SK-N-MC (cell line): ENCODE results near the gene SAMD9.

Experiments
- DNase-seq: peaks from one replicate; pipeline ENCODE4 v3.0.0-alpha.2; 2011; ENCODE audit warnings: low read depth, low spot score
- H3K27ac ChIP-seq: fragments of 200-600 bp; sonication (generic); 2 replicates; pipeline ENCODE4 v1.5.1; 2016; ENCODE audit warnings: mixed run types
- H3K36me3 ChIP-seq: fragments of 200-600 bp; sonication (generic); 2 replicates; pipeline ENCODE4 v1.6.1; 2017; ENCODE audit warnings: antibody characterized with exemption, low read length, mixed read lengths; ENCODE audit not compliant: insufficient read depth
- H3K4me3 ChIP-seq: fragments of 200-600 bp; sonication (generic); 2 replicates; pipeline ENCODE4 v1.5.1; 2016
- H3K9ac ChIP-seq: fragments of 200-600 bp; sonication (generic); 2 replicates; pipeline ENCODE4 v1.8.0; 2017; ENCODE audit warnings: mixed run types, mixed read lengths; ENCODE audit not compliant: insufficient read length
- H3K9me3 ChIP-seq: fragments of 200-600 bp; sonication (generic); 2 replicates; pipeline ENCODE4 v1.6.1; 2017; ENCODE audit warnings: low read depth, mild to moderate bottlenecking, antibody characterized with exemption, low read length, moderate library complexity, mixed read lengths
- EZH2 ChIP-seq: fragments of 200-600 bp; sonication (generic); IDR thresholded peaks from one replicate; pipeline ENCODE4 v1.6.1; 2017; ENCODE audit warnings: antibody characterized with exemption
- FOXP2 ChIP-seq: optimal IDR thresholded peaks from 2 replicates; pipeline ENCODE3; 2011; ENCODE audit warnings: mild to moderate bottlenecking, moderate library complexity; ENCODE audit not compliant: insufficient read depth; ENCODE audit errors: extremely low read length, control extremely low read depth
- POLR2AphosphoS5 ChIP-seq: IDR thresholded peaks from 2 replicates; pipeline ENCODE4 v1.6.1; 2012; ENCODE audit warnings: mild to moderate bottlenecking, low read depth, low read length, borderline replicate concordance

The SAMD9 gene

DNA sequence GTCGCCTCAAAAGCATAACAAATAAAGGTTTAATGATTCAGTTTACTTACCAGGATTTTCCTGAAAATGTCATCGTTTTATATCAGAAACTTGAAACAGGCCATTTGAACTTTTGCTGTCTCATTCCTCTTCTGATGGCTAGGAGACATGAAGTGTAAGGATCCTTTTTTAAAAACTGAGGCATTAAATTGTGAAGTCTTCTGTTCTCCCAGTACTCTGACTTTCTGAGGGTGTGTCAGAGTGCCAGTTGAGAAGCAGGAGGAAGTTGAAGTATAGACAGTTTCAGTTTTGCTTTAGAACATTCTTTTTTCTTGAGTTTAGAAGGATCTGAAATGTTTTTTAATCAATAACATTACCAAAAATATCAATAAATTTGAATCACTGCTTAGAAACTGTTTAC lies 30.4 kb upstream of the SAMD9 start, which contains the start of gene SAMD9L:
Gene SAMD9L, minus strand, starts transcription at position 242 of the 400 bp plus-strand sequence. CDS start 12,414 bp downstream, outside the sequence.
- no peak for DNase-seq
- TF ChIP-seq POLR2AphosphoS5, result no peak
- TF ChIP-seq EZH2, result no peak
- TF ChIP-seq FOXP2, result no peak
- Histone ChIP-seq H3K27ac (no peak within 1 kb of the TSS), H3K4me3 (peak within 1 kb of the TSS; percentile 71), H3K9me3 (no peaks in the 10 kb centered on the region), H3K9ac (peak within 1 kb of the TSS; percentile 52), H3K36me3 (no peaks in the 10 kb centered on the region)

DNA sequence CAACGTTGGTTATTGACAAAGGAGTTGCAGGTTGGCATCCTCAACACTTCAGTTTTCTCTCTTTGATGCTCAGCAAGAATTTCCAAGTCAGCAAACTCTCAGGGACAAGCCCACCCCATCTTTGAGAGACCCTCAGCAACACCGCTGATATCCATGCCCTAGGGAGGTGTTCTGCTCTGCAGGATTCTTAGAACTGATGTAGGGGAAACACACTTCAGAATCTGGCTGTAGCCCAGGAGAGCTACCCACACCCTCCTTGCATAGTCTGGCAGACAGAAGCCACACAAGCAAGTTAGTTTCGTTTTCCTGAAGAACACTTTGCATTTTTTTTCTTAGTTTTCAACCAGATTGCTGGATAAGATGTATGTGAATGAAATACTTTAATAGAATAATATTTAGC lies 29.6 kb upstream of the SAMD9 start:
- H3K9ac ChIP-seq, result peak overlapping the region; percentile 52

GRCh38 chr7:93146472-93147141 lies 28.8 kb upstream of the SAMD9 start:
- no peak overlapping the region for H3K9ac ChIP-seq
- DNase-seq, result no peak
- no peak for TF ChIP-seq EZH2
- no peaks in the 10 kb centered on the region for H3K9me3 ChIP-seq
- no peaks in the 10 kb centered on the region for H3K36me3 ChIP-seq
- H3K4me3 ChIP-seq, result no peak overlapping the region
- H3K27ac ChIP-seq, result no peak overlapping the region

More for the DNA sequence above, 29.6 kb upstream of the SAMD9 start:
- no peaks in the 10 kb centered on the region for H3K9me3 ChIP-seq
- no peak overlapping the region for H3K27ac ChIP-seq
- peak overlapping the region; percentile 71 for H3K4me3 ChIP-seq
- no peak for DNase-seq
- H3K36me3 ChIP-seq, result no peaks in the 10 kb centered on the region
- TF ChIP-seq EZH2 (no peak), POLR2AphosphoS5 (no peak), FOXP2 (no peak)

DNA sequence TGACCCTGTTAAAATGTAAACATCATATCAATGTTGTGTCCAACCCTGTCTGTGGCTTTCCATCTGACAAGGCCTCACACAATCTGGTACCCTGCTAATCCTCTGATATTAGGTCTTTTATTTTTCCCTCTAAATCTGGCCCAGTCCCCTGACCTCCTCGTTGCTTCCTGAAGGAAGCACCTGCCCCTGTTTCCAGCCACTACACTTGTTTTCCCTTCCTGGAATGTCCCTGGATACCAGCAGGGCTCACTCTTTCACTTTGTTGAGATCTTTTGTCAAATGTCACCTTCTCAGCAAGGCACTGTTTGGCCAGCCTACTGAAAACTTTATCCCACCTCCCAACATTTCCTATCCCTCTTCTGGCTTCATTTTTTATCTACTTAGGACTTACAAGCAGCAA lies 28.3 kb upstream of the SAMD9 start:
- DNase-seq, result no peak
- no peak overlapping the region for H3K27ac ChIP-seq

GRCh38 chr7:93145354-93145753 lies 27.6 kb upstream of the SAMD9 start:
- Histone ChIP-seq H3K27ac (no peak overlapping the region), H3K4me3 (no peak overlapping the region), H3K9me3 (no peaks in the 10 kb centered on the region), H3K9ac (no peak overlapping the region), H3K36me3 (no peaks in the 10 kb centered on the region)
- DNase-seq, result no peak
- no peak for TF ChIP-seq POLR2AphosphoS5
- no peak for TF ChIP-seq FOXP2
- TF ChIP-seq EZH2, result no peak

More for the DNA sequence above, 28.3 kb upstream of the SAMD9 start:
- no peak overlapping the region for H3K9ac ChIP-seq
- no peaks in the 10 kb centered on the region for H3K36me3 ChIP-seq
- no peaks in the 10 kb centered on the region for H3K9me3 ChIP-seq
- no peak overlapping the region for H3K4me3 ChIP-seq
- no peak for TF ChIP-seq POLR2AphosphoS5
- TF ChIP-seq EZH2, result no peak
- TF ChIP-seq FOXP2, result no peak

DNA sequence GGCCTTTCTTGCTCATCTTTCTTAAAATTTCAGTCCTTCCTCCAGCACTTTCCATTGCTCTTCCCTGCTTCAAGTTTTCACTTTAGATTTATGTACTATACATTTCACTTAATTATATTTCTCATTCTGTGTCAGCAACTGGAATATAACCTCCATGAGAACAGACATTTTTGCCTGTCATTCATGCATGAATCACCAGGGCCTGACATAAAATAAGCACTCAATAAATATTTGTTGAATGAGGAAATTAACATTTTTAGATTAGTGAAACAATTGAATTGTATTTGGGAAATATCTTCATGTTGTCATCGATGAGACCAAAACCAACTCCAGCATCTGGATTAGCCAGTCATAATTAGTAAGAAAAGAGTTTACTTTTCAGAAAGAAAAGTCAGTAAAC lies 24.3 kb upstream of the SAMD9 start:
- TF ChIP-seq FOXP2 (no peak), EZH2 (no peak), POLR2AphosphoS5 (no peak)
- H3K9ac ChIP-seq, result no peak overlapping the region
- H3K9me3 ChIP-seq, result no peaks in the 10 kb centered on the region
- no peak overlapping the region for H3K4me3 ChIP-seq
- no peak for DNase-seq
- H3K36me3 ChIP-seq, result no peaks in the 10 kb centered on the region
- H3K27ac ChIP-seq, result no peak overlapping the region

DNA sequence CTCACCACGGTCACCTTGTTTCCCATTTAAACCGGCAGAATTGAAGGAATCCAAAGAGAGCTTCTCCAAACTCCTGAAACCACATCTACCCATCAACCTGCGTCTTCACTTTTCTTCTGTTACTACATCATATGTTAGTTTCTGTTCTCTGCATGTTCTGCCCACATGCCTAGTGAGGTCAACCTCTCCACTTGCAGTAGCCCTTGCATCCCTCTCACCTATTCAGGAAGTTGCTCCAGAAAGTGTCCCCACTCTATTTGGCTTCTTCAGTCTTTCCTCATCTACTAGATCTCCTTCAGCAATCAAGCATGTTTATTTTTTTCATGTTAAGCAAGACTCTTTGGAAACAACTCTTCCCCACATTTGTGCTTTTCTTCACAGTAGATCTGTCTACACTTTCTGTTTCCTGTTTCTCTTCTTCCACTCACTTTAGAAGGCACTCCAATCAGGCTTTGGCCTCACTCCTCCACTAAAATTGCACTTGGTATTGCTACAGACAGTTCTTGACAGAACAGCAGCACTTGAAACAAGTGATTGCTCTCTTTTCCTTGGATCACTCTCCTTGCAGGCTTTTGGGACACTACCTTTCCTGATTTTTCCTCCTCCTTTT lies 22.9 kb upstream of the SAMD9 start:
- Histone ChIP-seq H3K36me3 (no peaks in the 10 kb centered on the region), H3K27ac (no peak overlapping the region), H3K9ac (no peak overlapping the region), H3K9me3 (no peaks in the 10 kb centered on the region), H3K4me3 (no peak overlapping the region)
- TF ChIP-seq EZH2 (no peak), POLR2AphosphoS5 (no peak), FOXP2 (no peak)
- DNase-seq, result no peak

DNA sequence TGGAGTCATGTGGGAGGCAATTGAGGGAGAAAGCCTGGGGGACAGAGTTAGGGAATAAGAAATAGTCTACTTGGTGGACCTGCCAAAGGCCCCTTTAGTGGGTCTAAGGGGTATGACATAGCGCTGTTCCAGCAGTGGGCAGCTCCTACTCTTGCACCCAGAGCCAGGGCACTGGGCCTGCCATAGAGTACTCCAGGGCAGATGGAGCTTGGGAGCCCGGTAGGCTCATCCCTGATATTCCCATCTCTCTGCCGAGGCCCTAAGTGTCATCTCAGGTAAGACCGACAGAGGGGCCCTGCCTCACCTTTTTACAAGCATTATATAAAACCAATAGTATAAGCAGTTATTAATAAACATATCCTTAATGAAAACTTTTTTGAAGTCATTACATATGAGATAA lies 20.8 kb upstream of the SAMD9 start:
- no peaks in the 10 kb centered on the region for H3K36me3 ChIP-seq
- H3K27ac ChIP-seq, result no peak overlapping the region
- DNase-seq, result no peak
- no peak overlapping the region for H3K9ac ChIP-seq
- H3K9me3 ChIP-seq, result no peaks in the 10 kb centered on the region
- H3K4me3 ChIP-seq, result no peak overlapping the region
- no peak for TF ChIP-seq EZH2
- no peak for TF ChIP-seq POLR2AphosphoS5

GRCh38 chr7:93133005-93133404 lies 15.2 kb upstream of the SAMD9 start:
- DNase-seq, result no peak
- no peak overlapping the region for H3K9ac ChIP-seq
- no peaks in the 10 kb centered on the region for H3K9me3 ChIP-seq
- H3K27ac ChIP-seq, result no peak overlapping the region
- no peak overlapping the region for H3K4me3 ChIP-seq
- H3K36me3 ChIP-seq, result no peaks in the 10 kb centered on the region
- TF ChIP-seq EZH2 (no peak), FOXP2 (no peak), POLR2AphosphoS5 (no peak)
